Activated naive CD4-positive, alpha-beta T cell treated with anti-CD3 and anti-CD28 coated beads, Interleukin-2, amount 50 U/mL, for 72 hours (primary cell): ENCODE results near the gene KCMF1. TPM values are rescaled to one million over a fixed set of nuclear protein-coding genes. Genes with fewer than 3 reads are reported as not detected.

Source experiments
- ATAC-seq, 2 donors: fragments of 150-1000 bp; cut with Tn5 transposase; 2 replicates each; pipeline ENCODE4 v1.10.0; 2021; ENCODE audit warnings: mild to moderate bottlenecking in 2 of 2, moderate library complexity in 2 of 2
- DNase-seq, 2 donors: peaks; one replicate each; pipeline ENCODE4 v3.0.0; 2021 to 2022; ENCODE audit warnings: low spot score in 2 of 2
- H3K27ac Mint-ChIP-seq, 2 donors: one replicate each; pipeline ENCODE4 v1.8.0; 2022; ENCODE audit warnings: mild to moderate bottlenecking in 2 of 2, mixed read lengths in 2 of 2
- H3K36me3 Mint-ChIP-seq, 2 donors: one replicate each; pipeline ENCODE4 v1.8.0; 2022; ENCODE audit warnings: mixed read lengths in 2 of 2
- H3K9me3 Mint-ChIP-seq, 2 donors: one replicate each; pipeline ENCODE4 v1.8.0; 2022; ENCODE audit warnings: mixed read lengths in 2 of 2
- total RNA-seq, 2 donors: library from RNA; stranded (reverse); gene quantifications; one replicate each; pipeline ENCODE4 v1.2.3, GENCODE V29; 2022

The KCMF1 gene
- total RNA-seq, 2 donors from 2014 or later, result 108 to 124 TPM

DNA sequence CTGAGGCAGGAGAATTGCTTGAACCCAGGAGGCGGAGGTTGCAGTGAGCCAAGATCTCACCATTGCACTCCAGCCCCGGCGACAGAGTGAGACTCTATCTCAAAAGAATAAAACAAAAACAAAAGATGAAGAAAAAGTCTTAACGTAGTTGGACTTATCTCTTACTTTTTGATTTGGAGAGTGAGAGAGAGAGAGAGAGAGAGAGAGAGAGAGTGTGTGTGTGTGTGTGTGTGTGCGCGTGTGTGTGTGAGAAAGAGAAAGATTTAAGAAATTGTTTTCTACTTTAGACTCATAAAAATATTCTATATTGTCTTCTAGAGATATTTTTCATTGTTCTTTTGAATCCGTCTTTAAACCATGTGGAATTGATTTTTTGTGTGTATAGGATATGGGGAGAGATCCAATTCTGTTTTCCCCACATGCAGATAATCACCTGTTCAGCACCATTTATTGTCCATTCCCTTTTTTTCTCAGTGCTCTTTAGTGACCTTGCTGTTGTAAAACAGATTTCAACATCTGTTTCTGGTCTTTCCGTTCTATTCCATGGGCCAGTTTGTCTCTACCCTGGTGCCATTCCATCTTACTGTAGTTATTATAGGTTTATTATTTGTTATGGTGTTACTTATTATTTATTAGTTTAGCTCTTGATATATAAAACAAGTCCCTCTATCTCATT lies 53.5 kb downstream of the KCMF1 start:
- no peak for DNase-seq
- ATAC-seq, result no peak
- Mint-ChIP-seq H3K36me3 (peaks cover 6 to 33% of the 10 kb centered on the region in 2 donors), H3K27ac (no peak overlapping the region), H3K9me3 (no peaks in the 10 kb centered on the region)

DNA sequence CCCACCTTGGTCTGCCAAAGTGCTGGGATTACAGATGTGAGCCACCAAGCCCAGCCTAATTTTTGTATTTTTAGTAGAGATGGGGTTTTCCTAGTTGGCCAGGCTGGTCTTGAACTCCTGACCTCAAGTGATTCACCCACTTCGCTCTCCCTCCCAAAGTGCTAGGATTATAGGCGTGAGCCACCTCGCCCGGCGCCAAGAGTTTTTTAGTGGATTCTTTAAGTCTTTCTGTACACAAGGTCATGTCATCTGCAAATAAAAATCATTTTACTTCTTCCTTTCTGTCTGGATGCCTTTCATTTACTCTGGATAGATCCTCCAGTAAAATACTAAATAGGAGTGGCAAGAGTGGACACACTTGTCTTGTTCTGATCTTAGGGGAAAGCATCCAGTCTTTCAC lies 61.7 kb downstream of the KCMF1 start:
- Mint-ChIP-seq H3K27ac (no peak overlapping the region), H3K9me3 (no peaks in the 10 kb centered on the region), H3K36me3 (peaks cover 0 to 40% of the 10 kb centered on the region in 2 donors)
- ATAC-seq (no peak), DNase-seq (no peak)

DNA sequence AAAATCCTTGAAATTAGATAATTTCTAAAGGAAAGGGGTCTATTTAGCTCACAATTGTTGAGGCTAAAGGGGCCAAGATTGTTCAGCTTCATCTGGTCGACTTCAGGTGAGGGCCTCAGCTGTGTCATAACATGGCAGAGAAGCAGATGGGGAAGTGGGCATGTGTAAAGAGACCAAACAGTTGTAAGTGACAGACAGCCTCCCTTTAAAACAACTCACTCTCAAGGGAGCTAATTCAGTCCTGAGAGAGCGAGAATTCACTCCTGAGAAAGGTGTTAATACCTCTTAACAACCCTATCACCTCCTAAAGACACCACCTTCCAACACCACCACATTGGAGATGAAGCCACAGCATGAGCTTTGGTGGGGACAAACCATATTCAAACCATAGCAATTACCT lies 62.4 kb downstream of the KCMF1 start:
- no peak for DNase-seq
- Mint-ChIP-seq H3K9me3 (no peaks in the 10 kb centered on the region), H3K36me3 (peaks cover 0 to 32% of the 10 kb centered on the region in 2 donors), H3K27ac (no peak overlapping the region)
- no peak for ATAC-seq

DNA sequence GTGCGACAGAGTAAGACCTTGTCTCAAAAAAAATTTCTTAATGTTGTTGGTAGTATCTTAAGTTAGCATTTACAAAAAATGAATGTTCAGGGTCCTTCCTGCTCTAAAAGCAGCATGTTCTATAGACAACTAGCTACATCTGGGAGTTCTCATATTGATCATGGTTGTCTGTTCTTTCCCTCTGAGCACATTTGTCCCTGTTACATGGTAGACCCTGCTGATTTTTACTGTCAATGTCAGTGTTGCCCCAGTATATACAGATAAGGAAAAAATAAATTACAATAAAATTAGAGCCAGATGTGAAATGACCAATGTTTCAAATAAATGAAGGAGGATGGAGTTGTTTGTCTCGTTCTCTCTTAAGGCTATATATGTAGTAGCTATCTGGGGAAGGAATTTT lies 63.2 kb downstream of the KCMF1 start:
- Mint-ChIP-seq H3K27ac (no peak overlapping the region), H3K36me3 (peaks cover under 1 to 28% of the 10 kb centered on the region in 2 donors), H3K9me3 (no peaks in the 10 kb centered on the region)
- DNase-seq (no peak), ATAC-seq (no peak)

DNA sequence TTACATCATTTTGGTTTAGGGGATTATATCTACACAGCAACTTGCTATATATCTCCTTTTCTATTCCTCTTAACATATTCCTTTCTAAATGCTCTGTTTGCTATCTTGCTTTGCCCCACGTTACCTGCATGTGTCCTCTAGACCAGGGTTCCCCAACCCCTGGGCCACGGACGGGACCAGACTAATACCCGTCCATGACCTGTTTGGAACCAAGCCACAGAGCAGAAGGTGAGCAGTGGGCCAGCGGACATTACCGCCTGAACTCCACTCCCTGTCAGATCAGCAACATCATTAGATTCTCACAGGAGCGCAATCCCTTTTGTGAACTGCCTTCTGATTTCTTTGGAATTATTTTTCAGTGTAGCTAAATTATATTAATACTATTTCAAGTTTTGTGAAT lies 66.7 kb downstream of the KCMF1 start:
- no peaks in the 10 kb centered on the region for H3K9me3 Mint-ChIP-seq
- peaks cover 7 to 19% of the 10 kb centered on the region in 2 donors for H3K36me3 Mint-ChIP-seq
- no peak overlapping the region for H3K27ac Mint-ChIP-seq
- DNase-seq (no peak), ATAC-seq (no peak)

DNA sequence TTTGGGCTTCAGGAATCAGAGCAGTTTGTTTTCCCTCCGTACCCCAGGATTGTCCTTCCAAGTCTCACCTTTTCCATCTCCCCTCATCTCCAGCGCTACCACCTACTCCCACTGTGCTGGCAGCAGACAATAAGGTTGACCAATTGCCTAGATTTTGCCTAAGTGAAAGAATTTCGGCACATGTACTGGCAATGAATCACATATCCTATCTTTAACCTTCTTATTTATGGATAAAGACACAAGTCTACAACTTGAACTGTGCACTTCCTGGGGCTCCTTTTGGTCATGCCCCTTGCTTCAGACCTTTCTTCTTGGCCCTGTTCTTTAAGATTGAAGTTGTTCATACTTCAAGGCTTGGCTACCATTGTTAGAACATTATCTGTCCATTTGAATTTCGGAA lies 71.4 kb downstream of the KCMF1 start:
- H3K36me3 Mint-ChIP-seq, result peaks cover 17 to 21% of the 10 kb centered on the region in 2 donors
- no peak for ATAC-seq
- peak overlapping the region; percentile 58 for H3K27ac Mint-ChIP-seq
- H3K9me3 Mint-ChIP-seq, result no peaks in the 10 kb centered on the region
- no peak for DNase-seq

DNA sequence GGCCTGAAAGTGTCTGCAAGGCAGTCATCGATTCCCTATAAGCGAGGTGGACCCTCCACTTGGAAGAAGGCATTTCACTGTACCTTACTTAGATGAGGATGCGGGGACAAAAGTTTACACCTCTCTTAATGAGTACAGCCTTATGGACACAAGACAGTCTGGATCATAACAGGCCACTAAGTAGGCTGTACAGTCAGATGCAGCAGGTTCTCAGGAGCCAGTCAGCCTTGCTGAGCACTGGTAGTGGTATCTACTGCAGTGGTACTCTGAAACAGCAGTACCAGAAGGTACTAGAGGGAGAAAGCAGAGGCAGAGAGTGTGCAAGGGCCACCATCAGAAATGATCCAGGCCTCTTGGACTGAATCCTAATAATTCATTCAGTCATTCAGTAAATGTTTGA lies 77.6 kb downstream of the KCMF1 start:
- peaks cover 0 to 8% of the 10 kb centered on the region in 2 donors for H3K36me3 Mint-ChIP-seq
- ATAC-seq, result peak in 1 of 2 donors; percentile 26

DNA sequence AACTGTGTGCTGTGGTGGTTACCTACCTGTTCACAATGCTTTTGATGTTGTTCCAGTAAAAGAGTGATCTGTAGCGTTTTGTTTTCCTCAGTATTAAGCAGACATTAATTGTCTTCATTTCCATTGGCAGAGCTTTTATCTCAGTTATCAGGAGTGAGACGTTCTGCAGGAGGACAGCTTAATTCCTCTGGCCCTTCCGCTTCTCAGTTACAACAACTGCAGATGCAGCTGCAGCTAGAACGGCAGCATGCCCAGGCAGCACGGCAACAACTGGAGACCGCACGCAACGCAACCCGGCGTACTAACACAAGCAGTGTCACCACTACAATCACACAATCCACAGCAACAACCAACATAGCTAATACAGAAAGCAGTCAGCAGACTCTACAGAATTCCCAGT lies 78.3 kb downstream of the KCMF1 start:
- Mint-ChIP-seq H3K9me3 (no peaks in the 10 kb centered on the region), H3K27ac (no peak overlapping the region), H3K36me3 (peaks cover 0 to 8% of the 10 kb centered on the region in 2 donors)
- no peak for ATAC-seq
- DNase-seq, result no peak

More for the DNA sequence above, 77.6 kb downstream of the KCMF1 start:
- Mint-ChIP-seq H3K27ac (peak overlapping the region in 1 of 2 donors; percentile 29), H3K9me3 (no peaks in the 10 kb centered on the region)
- no peak for DNase-seq

DNA sequence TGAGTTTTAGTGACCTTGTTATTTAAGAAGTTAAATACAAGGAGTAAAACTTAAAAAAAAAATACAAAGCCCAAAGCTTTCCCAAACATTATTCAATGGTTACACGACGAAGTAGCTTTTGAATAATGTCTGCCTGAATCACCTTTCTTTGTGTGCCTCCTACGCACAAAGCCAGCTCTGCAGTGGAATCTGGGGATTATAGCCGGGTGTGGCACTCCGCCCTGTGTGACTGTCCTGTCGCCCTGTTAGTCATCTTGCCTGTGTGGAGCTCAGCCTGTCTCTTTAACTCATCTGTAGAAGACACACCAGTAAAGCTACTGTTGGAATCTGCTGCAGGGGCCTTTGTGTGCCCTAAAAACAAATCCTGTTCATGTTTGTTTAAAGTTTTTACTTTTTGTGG lies 82.8 kb downstream of the KCMF1 start:
- peak in 1 of 2 donors; percentile 40 for ATAC-seq
- no peak overlapping the region for H3K27ac Mint-ChIP-seq
- DNase-seq, result no peak
- H3K9me3 Mint-ChIP-seq, result no peaks in the 10 kb centered on the region
- peaks cover 0 to 7% of the 10 kb centered on the region in 2 donors for H3K36me3 Mint-ChIP-seq

DNA sequence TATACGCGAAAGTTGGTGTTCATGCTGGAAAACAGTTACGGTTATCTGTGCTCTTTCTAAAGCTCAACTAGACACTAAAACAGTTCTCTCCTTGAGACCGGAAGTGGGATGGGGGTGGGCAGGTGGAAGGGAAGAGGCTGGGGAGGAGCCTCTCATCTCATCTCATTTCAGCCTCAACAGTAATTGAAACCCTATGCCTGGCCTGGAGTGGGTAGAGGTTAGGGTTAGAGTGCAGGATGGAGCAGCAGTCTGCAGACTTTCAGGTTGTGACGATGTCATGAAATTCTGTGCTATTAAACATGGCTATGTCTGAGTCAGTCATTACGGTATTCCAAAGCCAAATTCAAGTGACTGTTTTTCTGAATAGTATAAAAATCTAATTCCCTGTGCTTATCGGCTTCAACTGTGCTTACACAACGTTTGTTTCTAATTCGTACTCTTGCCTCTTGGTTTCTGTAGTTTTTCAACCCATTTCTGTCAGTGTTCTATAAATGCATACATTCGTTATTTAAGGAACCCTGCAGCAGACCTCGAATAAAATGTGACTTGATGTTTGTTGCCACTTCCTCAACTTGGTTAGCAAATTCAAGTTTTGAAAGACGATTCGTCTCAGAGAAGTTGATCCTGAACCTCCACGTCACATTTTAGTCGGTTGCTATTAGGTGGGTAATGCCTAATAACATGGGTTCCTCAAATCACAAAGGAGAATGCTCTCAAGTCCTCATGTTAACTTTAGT lies 86.4 kb downstream of the KCMF1 start:
- ATAC-seq (peak in 1 of 2 donors; percentile 20), DNase-seq (no peak)
- Mint-ChIP-seq H3K9me3 (no peaks in the 10 kb centered on the region), H3K36me3 (peaks cover 0 to 7% of the 10 kb centered on the region in 2 donors), H3K27ac (peak overlapping the region; percentile 64 to 87)

DNA sequence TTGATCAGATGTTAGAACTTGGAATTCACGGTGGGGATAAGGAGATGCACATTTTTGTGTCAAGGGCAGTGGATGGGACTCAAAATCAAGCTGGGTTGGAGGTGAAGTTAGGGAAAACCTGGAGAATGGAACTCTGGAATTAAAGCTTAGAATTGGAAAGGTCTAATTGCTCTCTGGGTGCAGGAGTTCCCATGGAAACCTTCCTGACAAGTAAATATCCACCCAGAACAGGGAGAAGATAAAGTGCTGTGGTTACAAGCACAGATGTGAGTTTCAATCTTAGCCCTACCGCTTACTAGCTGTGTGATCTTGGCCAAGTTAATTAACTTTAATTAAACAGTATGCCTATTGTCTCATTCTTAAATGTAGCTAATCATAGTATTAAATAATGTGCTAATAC lies 90.9 kb downstream of the KCMF1 start:
- ATAC-seq (no peak), DNase-seq (no peak)
- Mint-ChIP-seq H3K36me3 (no peaks in the 10 kb centered on the region), H3K27ac (no peak overlapping the region), H3K9me3 (no peaks in the 10 kb centered on the region)

DNA sequence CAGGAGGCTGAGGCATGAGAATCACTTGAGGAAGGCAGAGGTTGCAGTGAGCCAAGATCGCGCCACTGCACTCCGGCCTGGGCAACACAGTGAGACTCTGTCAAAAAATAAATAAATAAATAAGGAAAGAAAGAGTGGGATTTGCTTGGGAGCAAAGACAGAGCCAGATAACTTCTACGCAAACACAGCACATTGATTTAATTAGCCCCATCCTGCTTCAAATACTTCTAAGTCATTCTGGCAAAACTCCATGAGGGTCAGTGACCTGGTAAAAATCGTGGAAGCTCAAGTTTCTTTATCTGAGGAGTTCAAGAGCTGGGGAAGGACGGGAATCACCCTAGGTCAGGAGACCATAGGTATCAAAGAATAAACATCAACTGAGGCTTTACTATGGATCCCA lies 91.6 kb downstream of the KCMF1 start:
- no peak for DNase-seq
- H3K27ac Mint-ChIP-seq, result no peak overlapping the region
- H3K36me3 Mint-ChIP-seq, result no peaks in the 10 kb centered on the region
- no peaks in the 10 kb centered on the region for H3K9me3 Mint-ChIP-seq
- no peak for ATAC-seq

DNA sequence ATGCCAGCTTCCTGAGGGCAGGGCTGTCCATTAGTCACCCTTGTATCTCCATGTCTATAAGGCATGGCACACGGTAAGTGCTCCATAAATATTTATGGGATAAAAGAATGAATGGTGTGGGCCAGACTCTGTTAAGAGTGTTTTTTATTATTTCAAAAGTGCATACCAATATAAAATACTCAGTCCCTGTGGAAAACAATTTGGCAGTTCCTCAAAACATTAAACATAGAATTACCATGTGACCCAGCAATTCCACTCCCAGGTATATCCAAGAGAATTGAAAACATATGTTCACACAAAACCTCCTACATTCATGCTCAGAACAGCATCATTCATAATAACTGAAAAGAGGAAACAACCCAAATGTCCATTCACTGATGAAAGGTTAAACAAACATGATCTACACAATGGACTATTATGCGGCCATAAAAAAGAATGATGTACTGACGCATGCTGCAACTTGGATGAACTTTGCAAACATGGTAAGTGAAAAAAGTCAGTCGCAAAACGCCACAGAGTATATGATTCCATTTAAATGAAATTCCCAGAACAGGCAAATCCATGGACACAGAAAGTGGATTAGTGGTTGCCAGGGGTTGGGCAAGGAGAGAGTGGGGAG lies 93.1 kb downstream of the KCMF1 start:
- Mint-ChIP-seq H3K36me3 (no peaks in the 10 kb centered on the region), H3K27ac (no peak overlapping the region), H3K9me3 (no peaks in the 10 kb centered on the region)
- DNase-seq (no peak), ATAC-seq (no peak)

DNA sequence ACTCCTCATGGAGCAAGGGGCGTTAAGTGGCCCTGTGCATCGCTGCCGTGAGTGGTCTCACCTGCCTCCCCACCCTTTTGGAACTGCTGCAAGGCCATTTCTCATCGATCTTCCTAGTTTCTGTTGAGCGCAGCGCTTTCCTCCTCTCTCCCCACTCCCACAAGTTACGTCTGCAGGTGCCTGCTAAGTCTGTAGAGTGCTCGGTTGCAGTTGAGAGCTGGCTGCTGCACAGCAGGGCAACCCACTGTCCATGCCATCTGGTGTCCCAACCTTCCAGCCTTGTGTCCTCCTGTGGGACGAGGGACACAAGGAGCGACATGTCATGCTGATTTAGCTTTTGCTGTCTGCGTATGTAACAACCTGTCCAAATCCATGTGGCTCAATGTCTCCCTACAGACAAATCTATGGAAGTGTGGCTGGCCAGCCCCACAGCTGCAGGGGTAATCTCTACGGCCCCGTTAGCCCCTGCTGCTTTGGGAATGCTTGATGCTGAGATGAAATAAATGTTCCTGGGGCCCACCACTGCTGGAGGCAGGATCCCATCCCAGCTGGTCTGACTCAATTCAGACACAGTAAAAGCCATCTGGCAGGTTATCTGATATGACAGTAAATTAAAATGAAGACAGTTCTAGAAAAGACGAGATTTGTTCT lies 94.1 kb downstream of the KCMF1 start:
- DNase-seq (no peak), ATAC-seq (no peak)
- H3K27ac Mint-ChIP-seq, result no peak overlapping the region
- H3K9me3 Mint-ChIP-seq, result no peaks in the 10 kb centered on the region
- no peaks in the 10 kb centered on the region for H3K36me3 Mint-ChIP-seq

DNA sequence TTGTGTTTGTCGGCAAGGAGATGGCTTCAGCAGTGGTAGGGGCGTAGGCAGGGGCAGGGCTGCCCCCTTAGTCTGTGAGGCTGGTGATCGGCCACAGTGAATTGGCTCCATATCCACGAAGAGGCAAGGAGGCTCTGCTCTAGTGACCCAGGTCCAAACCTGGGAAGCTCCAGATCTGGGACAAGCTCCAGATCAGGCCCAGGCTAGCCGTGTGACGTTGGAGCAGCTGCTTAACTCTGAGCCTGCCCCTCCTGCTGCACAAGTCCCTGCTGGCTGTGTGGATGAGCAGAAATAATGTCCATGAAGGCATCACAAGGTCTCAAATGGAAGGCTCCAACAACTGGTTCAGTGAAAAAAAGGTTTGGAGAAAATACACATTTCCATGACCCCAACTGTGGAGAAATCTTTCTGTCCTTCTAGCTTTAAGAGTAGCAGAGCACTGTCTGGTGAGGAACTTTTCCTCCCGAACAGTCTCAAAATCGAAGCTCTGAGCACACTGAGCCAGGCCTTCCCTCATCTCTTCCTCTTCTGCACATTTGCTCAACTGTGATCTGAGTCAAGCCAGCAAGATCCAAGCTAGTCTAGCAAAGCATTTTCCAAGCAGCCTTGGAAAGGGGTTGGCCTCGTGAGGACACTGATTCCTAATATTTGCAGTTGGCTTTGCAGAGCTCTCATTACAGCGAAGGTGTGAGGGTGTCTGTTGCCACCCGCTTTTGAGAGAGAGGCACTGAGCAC lies 95.2 kb downstream of the KCMF1 start:
- ATAC-seq (no peak), DNase-seq (no peak)
- Mint-ChIP-seq H3K9me3 (no peaks in the 10 kb centered on the region), H3K27ac (no peak overlapping the region), H3K36me3 (no peaks in the 10 kb centered on the region)

DNA sequence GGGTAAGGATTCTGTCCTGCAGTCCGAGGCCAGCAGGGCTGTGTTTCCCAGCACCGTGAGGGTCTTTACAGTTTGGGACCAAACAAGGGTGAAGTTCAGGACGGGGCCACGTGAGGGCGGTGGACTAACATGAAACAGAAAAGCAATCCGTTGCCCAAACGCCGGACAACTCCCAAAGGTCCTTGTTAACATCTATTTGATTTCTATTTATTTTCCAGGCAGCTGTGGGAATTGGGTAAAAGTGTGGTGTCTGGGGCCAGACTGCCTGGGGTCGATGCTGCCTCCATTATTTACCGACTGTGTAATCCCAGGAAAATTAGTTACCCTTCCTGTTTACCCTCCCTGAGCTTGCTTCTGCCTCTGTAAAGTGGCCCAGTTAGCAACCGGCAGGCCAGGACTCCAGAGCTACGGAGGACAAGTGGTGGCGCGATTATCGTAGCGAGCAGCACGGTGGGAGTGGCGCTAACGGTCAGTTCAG lies 96.0 kb downstream of the KCMF1 start:
- no peak overlapping the region for H3K27ac Mint-ChIP-seq
- ATAC-seq (peak in 1 of 2 donors; percentile 66), DNase-seq (peak in 1 of 2 donors; percentile 60)
- no peaks in the 10 kb centered on the region for H3K9me3 Mint-ChIP-seq
- H3K36me3 Mint-ChIP-seq, result no peaks in the 10 kb centered on the region
